HEK293T (cell line): ENCODE measurements around the gene RAB25.
A peak's percentile ranks its signal among the peaks of the same experiment; 100 is the strongest.

ENCODE experiments used
- CTCF ChIA-PET: fragments of 350-600 bp; formaldehyde crosslinking; extraction: SDS; loops from one replicate; lab custom pipeline; 2021; ENCODE audit warnings: antibody characterized with exemption, inconsistent platforms; lab: Yijun Ruan, JAX
- POLR2A ChIA-PET: fragments of 350-600 bp; formaldehyde crosslinking; extraction: SDS; loops from one replicate; lab custom pipeline; 2020; ENCODE audit warnings: antibody characterized with exemption, inconsistent platforms; lab: Yijun Ruan, JAX
- DNase-seq: peaks from one replicate; pipeline ENCODE4 v3.0.0; 2012; ENCODE audit warnings: mixed read lengths; ENCODE audit errors: extremely low spot score
- ARNT ChIP-seq: fragments of 450-650 bp; IDR thresholded peaks from 2 replicates; pipeline ENCODE4 v1.6.1; 2017; ENCODE audit warnings: mild to moderate bottlenecking
- BHLHE40 ChIP-seq: fragments of 450-650 bp; IDR thresholded peaks from 2 replicates; pipeline ENCODE4 v1.6.1; 2016; ENCODE audit warnings: mild to moderate bottlenecking, moderate library complexity, borderline replicate concordance
- CTBP1 ChIP-seq: fragments of 450-650 bp; IDR thresholded peaks from 2 replicates; pipeline ENCODE4 v1.6.1; 2016; ENCODE audit warnings: borderline replicate concordance
- ELF4 ChIP-seq: fragments of 450-650 bp; IDR thresholded peaks from 2 replicates; pipeline ENCODE4 v1.6.1; 2017; ENCODE audit warnings: antibody characterized with exemption
- FOXA1 ChIP-seq: fragments of 450-650 bp; IDR thresholded peaks from 2 replicates; pipeline ENCODE4 v1.6.1; 2016; ENCODE audit warnings: mild to moderate bottlenecking
- FOXK2 ChIP-seq: fragments of 450-650 bp; IDR thresholded peaks from 2 replicates; pipeline ENCODE4 v1.6.1; 2016; ENCODE audit warnings: mild to moderate bottlenecking
- FOXM1 ChIP-seq: fragments of 450-650 bp; IDR thresholded peaks from 2 replicates; pipeline ENCODE4 v1.6.1; 2017; ENCODE audit warnings: mild to moderate bottlenecking, borderline replicate concordance
- HDGF ChIP-seq: fragments of 450-650 bp; IDR thresholded peaks from 2 replicates; pipeline ENCODE4 v1.6.1; 2017; ENCODE audit warnings: antibody characterized with exemption, borderline replicate concordance
- L3MBTL2 ChIP-seq: fragments of 450-650 bp; conservative IDR thresholded peaks from 2 replicates; pipeline ENCODE4 v1.6.1; 2016; ENCODE audit warnings: mild to moderate bottlenecking
- LEF1 ChIP-seq: fragments of 450-650 bp; IDR thresholded peaks from 2 replicates; pipeline ENCODE4 v1.6.1; 2017; ENCODE audit warnings: mild to moderate bottlenecking, borderline replicate concordance
- NFRKB ChIP-seq: fragments of 450-650 bp; IDR thresholded peaks from 2 replicates; pipeline ENCODE4 v1.6.1; 2016; ENCODE audit warnings: mild to moderate bottlenecking, moderate library complexity
- SP1 ChIP-seq: fragments of 450-650 bp; IDR thresholded peaks from 2 replicates; pipeline ENCODE4 v1.6.1; 2017
- SUZ12 ChIP-seq: fragments of 450-650 bp; IDR thresholded peaks from 2 replicates; pipeline ENCODE4 v1.6.1; 2016; ENCODE audit warnings: mild to moderate bottlenecking
- TARDBP ChIP-seq: fragments of 450-650 bp; IDR thresholded peaks from 2 replicates; pipeline ENCODE4 v1.6.1; 2016
- ZNF384 ChIP-seq: fragments of 450-650 bp; IDR thresholded peaks from 2 replicates; pipeline ENCODE4 v1.6.1; 2016
- TF ChIP-seq, protein P1 (sequence below): fragments of 450-650 bp; IDR thresholded peaks from 2 replicates; pipeline ENCODE4 v1.6.1; 2016

Gene RAB25

DNA sequence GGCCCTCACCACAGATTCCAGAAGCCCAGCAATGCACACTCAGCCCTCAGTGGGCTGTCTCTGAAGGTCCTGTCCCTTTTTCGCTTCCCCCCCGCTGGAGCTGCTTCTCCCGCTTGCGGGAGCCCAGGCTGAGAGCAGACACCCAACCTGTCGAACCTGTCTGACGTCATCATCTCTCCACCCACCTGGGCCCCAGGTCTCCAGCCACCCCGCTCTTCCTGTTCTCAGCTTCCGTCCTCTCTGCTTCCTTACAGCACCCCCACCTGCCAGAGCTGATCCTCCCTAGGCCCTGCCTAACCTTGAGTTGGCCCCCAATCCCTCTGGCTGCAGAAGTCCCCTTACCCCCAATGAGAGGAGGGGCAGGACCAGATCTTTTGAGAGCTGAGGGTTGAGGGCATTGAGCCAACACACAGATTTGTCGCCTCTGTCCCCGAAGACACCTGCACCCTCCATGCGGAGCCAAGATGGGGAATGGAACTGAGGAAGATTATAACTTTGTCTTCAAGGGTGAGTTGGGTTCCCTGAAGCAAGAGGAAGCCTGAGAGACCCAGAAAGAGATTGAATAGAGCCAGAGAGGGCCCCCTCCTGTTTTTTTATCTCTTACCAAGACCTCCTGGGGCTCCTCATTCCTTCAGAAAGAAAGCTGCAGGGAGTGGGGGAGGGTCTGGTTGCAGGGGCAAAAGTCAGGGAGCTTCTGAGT lies at the start of gene RAB25:
RAB25 (plus strand) TSS at position 224 of the 700 bp plus-strand sequence; CDS start at position 465, 241 bp downstream.
- TF ChIP-seq, protein P1, sequence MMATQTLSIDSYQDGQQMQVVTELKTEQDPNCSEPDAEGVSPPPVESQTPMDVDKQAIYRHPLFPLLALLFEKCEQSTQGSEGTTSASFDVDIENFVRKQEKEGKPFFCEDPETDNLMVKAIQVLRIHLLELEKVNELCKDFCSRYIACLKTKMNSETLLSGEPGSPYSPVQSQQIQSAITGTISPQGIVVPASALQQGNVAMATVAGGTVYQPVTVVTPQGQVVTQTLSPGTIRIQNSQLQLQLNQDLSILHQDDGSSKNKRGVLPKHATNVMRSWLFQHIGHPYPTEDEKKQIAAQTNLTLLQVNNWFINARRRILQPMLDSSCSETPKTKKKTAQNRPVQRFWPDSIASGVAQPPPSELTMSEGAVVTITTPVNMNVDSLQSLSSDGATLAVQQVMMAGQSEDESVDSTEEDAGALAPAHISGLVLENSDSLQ, result no peak
- TF ChIP-seq SP1 (no peak), HDGF (no peak), FOXA1 (no peak), TARDBP (no peak), FOXM1 (no peak), LEF1 (no peak), CTBP1 (no peak)
- ChIA-PET CTCF (interaction anchor here (0.7 to 1.3 kb wide), 2 partner anchors 8 to 35 kb away, joined by 3 read pairs; partner anchors contain the start of gene UBQLN4), POLR2A (interaction anchor here (0.8 to 1.0 kb wide), 2 partner anchors 11 to 204 kb away, joined by 3 read pairs; no protein-coding TSS in a partner anchor)
- DNase-seq, result no peak

DNA sequence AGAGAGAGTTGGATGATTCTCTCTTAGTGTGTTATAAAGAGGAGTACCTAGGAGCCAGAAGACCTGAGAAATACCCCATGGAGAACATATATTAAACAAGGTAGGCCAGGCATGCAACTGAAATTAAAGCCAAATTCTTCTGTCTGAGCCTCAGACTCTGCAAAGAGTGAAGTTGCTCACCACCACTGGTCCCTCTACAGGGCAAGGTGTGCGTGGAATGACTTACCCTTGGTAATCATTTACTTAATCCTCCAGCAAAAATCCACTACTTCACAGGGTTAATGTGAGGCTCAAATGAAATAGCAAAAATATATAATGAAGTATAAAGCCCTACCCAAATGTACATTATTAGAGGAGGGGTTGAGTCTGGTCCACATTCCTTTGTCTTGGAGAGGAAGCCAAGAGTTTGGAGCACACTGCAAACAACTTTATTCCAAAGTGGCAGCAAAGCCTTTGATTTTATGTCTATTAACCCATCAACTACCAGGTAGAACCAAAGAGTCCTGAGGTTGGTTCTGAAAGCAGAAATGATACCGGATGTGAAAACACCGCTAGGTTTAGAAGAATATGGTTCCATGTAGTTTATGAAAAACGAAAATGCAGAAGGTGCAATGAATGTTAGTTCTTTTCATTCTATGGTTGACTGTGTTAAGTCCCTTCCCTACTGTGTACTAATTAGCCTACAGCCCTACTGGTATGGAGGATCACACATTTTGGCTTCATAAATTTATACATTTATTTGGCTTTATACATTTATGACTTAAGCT lies 48.7 kb upstream of the RAB25 start:
- TF ChIP-seq FOXM1, result no peak
- no peak for TF ChIP-seq ZNF384
- TF ChIP-seq, protein P1, result no peak
- no peak for TF ChIP-seq SP1
- TF ChIP-seq HDGF, result no peak
- no peak for TF ChIP-seq ELF4
- no peak for TF ChIP-seq FOXK2
- no peak for TF ChIP-seq CTBP1
- TF ChIP-seq ARNT, result no peak
- TF ChIP-seq BHLHE40, result no peak
- no peak for TF ChIP-seq L3MBTL2
- no peak for TF ChIP-seq FOXA1
- TF ChIP-seq LEF1, result no peak
- no peak for TF ChIP-seq NFRKB
- TF ChIP-seq SUZ12, result no peak
- TF ChIP-seq TARDBP, result no peak
- ChIA-PET CTCF (no interaction called here), POLR2A (no interaction called here)
- DNase-seq, result no peak

DNA sequence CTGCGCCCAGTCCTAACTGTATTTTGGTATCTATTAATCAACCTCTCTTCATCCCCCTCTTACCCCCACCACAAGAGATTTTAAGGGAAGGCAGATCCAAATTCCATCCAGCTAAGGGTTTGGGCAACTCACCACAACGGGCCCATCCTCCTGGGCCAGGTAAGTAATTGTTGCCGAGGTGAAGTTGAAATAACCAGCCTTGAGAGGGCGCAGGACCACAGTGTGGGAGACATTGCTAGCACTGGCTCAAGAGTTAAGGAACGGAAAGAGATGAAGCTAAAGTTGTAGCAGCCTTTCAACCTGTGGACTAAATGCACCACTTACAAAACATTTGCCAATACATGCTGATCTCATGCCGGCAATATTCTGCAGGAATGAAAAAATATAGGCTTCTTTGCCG lies 46.1 kb upstream of the RAB25 start:
- CTCF ChIA-PET, result no interaction called here
- no peak for DNase-seq
- POLR2A ChIA-PET, result no interaction called here
- TF ChIP-seq ELF4 (no peak), FOXK2 (no peak), ARNT (no peak), CTBP1 (no peak), HDGF (no peak), L3MBTL2 (no peak), SUZ12 (no peak), BHLHE40 (no peak), SP1 (no peak), TARDBP (no peak), ZNF384 (no peak), FOXM1 (no peak), NFRKB (no peak), FOXA1 (no peak), LEF1 (no peak)
- TF ChIP-seq, protein P1, result no peak

DNA sequence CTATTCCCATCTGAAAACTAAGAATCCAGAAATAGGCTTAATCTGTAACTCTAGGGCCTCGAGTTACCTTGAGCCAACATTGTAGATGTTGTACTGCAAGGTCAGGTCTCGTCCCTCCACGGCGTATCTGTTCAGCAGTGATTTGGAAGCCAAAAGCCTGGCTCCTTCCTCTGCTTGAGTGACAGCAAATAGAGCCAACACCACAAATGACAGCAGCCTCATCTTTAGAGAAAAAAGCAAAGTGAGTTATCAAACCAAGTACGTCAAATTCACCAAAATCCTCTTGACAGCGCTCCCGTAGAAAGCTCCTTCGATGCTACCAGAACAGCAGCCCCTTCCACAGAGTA lies 41.0 kb upstream of the RAB25 start:
- POLR2A ChIA-PET, result interaction anchor here (0.9 to 2.6 kb wide), 5 partner anchors 9 to 58 kb away, joined by 3 to 12 read pairs (median 3); no protein-coding TSS in a partner anchor
- CTCF ChIA-PET, result no interaction called here
- DNase-seq, result no peak
- TF ChIP-seq HDGF (no peak), TARDBP (no peak)
- TF ChIP-seq, protein P1, result peak; percentile 51

DNA sequence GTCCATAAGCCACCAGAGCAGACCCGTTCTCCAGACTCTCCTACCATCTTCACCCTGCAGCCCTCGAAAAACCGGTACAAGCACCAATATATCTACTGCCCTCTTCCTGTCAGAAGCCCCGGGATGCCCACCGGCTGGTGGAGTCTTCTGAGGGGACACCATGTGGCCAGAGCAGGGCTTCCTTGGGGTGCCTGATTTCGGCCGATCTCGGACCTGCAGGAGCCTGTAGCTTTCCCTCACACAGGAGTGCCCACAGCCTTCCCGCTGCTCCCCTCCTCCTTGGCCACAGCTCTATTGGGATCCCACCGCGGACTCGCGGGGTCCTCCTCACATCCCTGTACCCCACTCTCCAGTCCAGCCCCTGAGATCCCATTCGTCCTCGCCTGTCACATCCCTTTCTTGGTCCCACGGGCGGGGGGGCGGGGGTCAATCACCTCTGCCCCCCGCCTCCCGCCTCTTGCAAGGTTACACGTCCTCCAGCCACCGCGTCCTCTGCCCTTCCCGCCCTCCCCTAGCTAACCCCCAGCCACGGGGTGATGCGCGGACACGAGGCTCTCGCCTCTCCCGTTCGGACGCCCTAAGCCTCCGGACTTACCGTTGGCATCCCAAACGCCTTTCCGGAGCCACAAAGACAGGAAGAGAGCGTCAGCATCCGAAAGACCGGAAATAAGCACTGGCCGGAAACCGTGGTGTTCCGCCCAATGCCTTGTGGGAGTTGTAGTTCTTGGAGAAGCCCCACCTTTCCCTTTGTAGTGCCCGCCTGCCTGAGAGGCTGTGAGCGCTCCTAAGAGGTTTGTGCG lies 40.5 kb upstream of the RAB25 start, which contains the start of gene SSR2:
SSR2 (minus strand) TSS at position 659 of the 800 bp plus-strand sequence. CDS start 784 bp downstream, outside the sequence.
- CTCF ChIA-PET, result interaction anchor here (0.9 to 2.4 kb wide), 3 partner anchors 9 to 46 kb away, joined by 3 to 11 read pairs (median 4); no protein-coding TSS in a partner anchor
- TF ChIP-seq SP1 (no peak), ELF4 (peak; percentile 75), ARNT (no peak), ZNF384 (no peak), CTBP1 (no peak)
- TF ChIP-seq, protein P1, result no peak; the same call in 1 of the 2 replicates
- peak; percentile 98 for DNase-seq
- POLR2A ChIA-PET, result interaction anchor here (0.8 to 2.6 kb wide), 10 partner anchors 9 to 90 kb away, joined by 3 to 12 read pairs (median 4); partner anchors contain the start of gene ARHGEF2
